GM06990 (cell line): ENCODE results near the gene CALB2.

Source experiments
- DNase-seq: peaks from one replicate; pipeline ENCODE4 v3.0.0-alpha.2; 2011; ENCODE audit not compliant: insufficient read length; ENCODE audit errors: extremely low read depth
- H3K27me3 ChIP-seq: replicated peaks from 2 replicates; pipeline ENCODE4 v1.6.0; 2011; ENCODE audit warnings: low read length; ENCODE audit not compliant: control insufficient read depth, insufficient read depth
- H3K36me3 ChIP-seq: 2 replicates; pipeline ENCODE4 v1.5.1; 2011; ENCODE audit warnings: low read length; ENCODE audit not compliant: control insufficient read depth, insufficient read depth
- H3K4me3 ChIP-seq: replicated peaks from 2 replicates; pipeline ENCODE4 v1.5.1; 2011; ENCODE audit warnings: low read depth, mild to moderate bottlenecking, control low read depth, low read length
- CTCF ChIP-seq: IDR thresholded peaks from 2 replicates; pipeline ENCODE4 v1.5.1; 2011; ENCODE audit warnings: low read length, control low read depth, mild to moderate bottlenecking, inconsistent platforms; ENCODE audit not compliant: insufficient read depth, poor library complexity, severe bottlenecking

The CALB2 gene

DNA sequence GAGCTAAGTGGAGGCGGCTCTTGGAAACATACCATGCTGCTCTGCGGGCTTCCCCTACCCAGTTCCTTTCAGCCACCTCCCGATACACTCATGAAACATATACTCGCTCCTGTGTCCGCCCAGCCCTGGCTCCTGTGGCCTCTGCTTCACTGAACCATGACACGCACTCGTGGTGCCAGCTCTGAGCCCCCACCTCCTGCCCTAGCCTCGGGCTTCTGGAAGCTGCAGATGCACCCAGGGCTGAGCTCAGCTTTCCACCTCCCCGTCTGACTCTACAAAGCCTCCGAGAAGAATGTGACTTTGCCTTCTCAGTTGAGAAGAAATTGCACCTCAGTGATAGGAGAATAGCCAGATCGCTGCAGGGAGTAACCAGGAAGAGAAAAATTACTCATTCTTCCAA lies 11.0 kb downstream of the CALB2 start:
- TF ChIP-seq CTCF: no peak
- no peak for DNase-seq
- H3K4me3 ChIP-seq: no peak overlapping the region
- H3K36me3 ChIP-seq: no peaks in the 10 kb centered on the region
- H3K27me3 ChIP-seq: no peaks in the 10 kb centered on the region; the same call in none of the 2 replicates

DNA sequence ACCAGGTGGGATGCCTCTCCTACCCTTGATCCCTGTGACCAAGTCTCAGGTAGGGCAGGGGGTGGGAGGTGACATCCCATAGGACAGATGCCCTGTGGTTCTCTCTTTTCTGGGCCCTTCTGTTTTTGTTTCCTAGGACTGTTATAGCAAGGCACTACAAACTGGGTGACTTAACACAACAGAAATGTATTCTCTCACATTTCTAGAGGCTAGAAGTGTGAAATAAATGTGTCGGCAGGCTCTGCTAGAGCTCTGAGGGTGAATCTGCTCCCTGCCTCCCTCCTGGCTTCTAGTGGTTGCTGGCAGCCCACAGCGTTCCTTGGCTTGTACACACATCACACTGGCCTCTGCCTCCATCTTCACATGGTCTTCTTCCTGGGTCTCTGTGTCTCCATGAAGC lies 12.7 kb downstream of the CALB2 start:
- Histone ChIP-seq H3K4me3 (no peak overlapping the region), H3K27me3 (no peaks in the 10 kb centered on the region; the same call in none of the 2 replicates), H3K36me3 (no peaks in the 10 kb centered on the region)
- no peak for DNase-seq
- TF ChIP-seq CTCF: no peak

GRCh38 chr16:71373073-71373472 lies 14.6 kb downstream of the CALB2 start:
- DNase-seq: no peak
- no peak for TF ChIP-seq CTCF
- Histone ChIP-seq H3K27me3 (no peaks in the 10 kb centered on the region; the same call in none of the 2 replicates), H3K4me3 (no peak overlapping the region), H3K36me3 (no peaks in the 10 kb centered on the region)

- DNase-seq: no peak
- TF ChIP-seq CTCF: no peak
- Histone ChIP-seq H3K36me3 (no peaks in the 10 kb centered on the region), H3K27me3 (peaks cover 2% of the 10 kb centered on the region; the same call in 1 of the 2 replicates), H3K4me3 (no peak overlapping the region)
Measured at GRCh38 chr16:71376465-71377157, 18.1 kb downstream of the CALB2 start.

DNA sequence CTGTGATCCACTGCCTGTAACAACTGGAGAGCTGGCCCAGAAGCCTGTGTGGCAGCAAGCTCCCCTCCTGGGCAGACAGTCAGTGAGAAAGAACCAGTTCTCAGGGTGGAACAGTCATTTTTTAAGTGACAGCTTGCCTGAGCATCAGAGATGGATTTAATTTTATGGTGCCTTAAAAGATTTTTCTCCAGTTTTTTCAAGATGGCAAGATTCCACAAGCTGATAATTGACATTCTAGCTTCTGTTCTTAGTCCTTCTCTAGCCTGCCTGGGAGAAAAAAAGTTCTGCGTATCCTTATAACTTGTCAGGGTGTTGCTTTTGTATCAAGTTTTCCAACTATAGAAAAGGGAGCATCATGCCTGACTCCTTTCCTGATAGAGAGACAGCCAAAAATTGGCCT lies 21.2 kb downstream of the CALB2 start:
- peaks cover 2% of the 10 kb centered on the region; the same call in 1 of the 2 replicates for H3K27me3 ChIP-seq
- DNase-seq: no peak
- H3K36me3 ChIP-seq: no peaks in the 10 kb centered on the region

More for the DNA sequence above, 21.2 kb downstream of the CALB2 start:
- no peak overlapping the region for H3K4me3 ChIP-seq
- TF ChIP-seq CTCF: no peak
